SHP77 treated with DMSO at 0.1 percent for 48 hours (cell line): ENCODE data around the gene NCOA3.

Experiments used
- DNase-seq: peaks from one replicate; lab custom pipeline; 2025; lab: John Stamatoyannopoulos, UW

NCOA3 gene

DNA sequence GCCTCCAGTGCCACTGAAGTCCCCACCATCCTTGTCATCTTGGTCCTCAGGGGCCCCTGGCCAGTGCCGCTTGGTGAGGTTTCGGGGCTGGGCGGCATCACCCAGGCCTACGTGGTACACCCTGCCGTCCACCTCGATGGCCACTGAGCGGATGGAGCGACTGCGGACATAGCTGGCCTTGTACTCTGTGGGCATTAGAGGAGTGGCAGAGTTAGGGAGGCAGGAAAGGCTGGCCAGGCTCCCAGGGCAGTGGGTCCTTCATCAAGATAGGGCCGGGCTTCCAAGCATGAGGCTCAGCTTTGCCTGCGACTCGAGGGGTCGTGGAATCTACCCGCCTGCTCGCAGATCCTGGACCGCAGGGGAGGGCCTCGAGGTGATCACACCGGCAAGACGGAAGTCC lies 164.6 kb downstream of the NCOA3 start:
- DNase-seq, result no peak

DNA sequence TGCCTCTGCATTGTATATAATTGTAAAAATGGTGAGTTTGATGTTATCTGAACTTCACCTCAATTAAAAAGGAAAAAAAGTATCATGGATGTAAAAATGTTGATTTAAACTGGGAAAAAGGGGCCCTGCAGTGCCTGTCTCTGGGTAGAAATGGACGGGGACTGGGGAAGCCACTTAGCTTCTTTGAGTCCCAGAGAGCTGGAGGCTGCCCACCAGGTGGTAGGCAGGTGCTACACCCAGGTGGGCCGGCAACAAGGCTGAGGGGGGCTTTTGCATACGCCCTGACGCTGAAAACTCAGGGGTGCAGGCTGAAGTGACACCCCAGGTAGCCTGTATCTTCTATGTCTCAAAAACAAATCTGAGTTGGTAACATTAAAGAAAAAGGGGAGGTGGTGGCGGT lies 165.4 kb downstream of the NCOA3 start:
- DNase-seq, result no peak

DNA sequence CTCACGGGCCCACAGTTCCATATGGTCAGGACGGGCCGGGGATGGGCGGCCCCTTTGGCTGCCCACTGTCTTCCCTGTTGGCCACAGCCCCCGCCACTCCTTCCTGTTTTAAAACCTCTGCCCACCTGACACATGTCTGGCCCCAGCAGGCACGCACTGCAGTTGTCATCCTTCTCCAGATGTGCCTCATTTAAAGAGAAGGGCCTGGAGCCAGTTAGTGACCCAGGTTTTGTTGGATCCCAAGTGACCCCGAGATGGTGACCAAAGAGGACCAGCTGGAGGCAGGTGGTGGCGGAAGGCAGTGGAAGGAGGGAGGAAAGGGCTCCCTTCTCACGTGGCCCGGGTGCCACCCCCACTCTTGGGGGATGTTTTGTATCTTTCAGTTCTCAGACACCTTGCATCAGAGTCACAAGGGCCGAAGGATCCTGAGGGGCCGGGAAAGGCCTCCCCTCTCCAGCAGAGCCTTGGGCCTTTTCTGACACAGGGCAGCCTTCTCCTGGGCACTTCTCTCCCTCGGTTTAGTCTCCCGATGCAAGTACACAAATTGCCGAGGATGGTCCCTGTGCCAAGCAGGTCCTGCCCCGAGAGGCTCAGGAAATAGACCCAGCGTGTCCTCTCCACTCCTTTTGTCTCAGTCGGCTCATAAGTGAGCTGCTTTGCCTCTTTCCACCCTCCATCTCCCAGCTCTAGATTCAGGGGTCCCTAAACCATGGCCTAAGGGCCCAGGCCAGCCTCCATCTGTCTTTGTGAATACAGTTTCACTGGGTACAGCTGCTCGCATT lies 166.0 kb downstream of the NCOA3 start:
- no peak for DNase-seq

DNA sequence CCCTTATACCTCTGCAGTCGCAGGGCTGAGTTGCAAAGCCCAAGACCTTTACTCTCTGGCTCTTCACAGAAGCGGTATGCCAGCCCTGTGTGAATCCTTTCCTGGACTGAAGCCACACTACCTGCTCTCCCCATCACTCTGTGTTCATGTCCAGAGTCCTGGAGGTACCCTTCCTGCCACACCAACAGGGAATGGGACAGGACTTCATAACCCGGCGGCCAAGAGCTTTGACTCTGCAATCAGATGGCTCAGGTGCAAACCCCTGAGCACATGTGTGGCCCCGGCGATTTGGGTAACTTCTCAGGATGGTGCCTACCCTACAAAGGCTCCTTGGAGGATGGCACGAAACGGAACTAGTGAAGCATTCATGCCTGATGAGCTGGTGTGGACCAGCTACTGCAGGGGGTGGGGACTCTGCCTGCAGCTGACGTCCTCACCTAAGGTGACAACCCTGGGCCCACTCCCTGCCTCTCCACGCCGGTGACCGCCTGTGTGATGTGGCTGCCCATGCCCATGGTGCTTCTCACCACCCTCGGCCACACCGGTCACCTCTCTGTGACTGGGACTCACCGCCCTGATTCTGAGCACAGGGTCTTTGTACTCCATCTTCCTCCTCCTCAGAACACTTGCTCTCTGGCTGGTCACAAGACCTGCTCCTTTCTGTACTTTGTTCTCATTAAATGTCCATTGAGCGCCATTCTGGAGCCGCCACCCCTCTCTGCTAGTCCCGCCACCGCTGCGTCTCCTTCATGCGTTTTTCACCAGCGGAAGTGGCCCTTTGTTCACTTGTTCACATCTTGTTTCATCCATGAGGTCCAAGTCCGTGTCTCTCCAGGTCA lies 166.8 kb downstream of the NCOA3 start:
- no peak for DNase-seq

DNA sequence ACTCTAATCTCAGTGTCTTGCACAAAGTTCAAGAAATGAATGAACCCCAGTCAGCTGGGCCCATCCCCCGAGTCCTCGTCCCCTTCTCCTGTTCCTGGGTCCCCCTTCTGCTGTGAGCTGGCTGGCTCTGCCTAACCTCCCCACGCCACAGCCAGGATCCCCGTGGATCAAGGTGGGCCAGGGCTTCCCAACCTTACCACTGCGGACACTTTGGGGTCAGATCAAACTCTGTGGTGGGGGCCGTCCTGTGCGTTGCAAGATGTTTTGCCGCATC lies 167.4 kb downstream of the NCOA3 start:
- no peak for DNase-seq

DNA sequence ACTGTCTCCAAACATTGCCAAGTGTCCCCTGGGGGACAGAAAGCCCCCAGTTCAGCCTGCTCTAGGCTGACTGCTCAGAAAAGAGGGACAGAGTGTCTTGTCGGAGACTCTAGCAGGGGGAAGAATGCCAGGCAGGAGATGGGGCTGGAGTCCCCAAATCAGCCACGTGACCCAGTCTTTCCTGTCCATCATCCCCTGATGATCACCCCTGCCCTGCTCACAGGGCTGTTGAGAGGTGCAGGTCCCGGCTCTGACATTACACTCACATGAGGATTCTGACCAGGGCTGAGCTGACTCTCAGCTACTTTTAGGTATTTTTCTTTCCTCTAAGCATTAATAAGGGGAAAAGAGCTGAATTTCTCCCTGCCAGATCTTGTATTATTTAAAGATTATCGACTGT lies 167.8 kb downstream of the NCOA3 start:
- no peak for DNase-seq

DNA sequence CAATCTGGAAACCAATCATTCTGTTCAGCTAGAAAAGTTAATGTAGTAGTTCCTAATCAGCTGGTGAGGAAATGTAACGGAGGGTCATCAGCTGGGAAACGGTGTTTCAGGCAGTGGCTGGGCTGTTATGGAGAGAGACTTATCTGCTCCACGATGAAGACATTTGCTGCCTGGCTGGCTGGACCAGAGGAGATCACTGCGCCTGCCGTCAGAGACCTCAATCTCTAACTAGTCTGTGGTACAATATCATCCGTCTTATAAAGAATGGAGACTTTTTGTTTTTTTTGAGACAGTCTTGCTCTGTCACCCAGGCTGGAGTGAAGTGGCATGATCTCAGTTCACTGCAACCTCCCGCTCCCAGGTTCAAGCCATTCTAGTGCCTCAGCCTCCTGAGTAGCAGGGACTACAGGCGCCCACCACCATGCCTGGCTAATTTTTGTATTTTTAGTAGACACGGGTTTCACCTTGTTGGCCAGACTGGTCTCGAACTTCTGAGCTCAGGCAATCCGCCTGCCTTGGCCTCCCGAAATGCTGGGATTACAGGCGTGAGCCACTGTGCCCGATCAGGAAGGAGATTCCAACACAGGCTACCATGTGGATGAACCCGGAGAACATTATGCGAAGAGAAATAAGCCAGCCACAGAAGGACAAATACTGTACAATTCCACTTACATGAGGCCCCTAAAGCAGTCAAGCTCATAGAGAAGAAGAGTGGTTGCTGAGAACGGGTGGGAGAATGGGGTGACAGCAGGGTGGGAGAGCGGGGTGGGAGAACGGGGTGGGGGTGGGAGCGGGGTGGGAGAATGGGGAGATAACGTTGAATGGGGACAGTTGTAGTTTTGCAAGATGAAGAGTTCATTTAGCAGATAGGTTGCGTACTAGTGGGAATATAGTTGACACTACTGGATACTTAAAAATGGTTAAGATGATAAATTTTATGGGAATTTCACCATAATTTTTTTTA lies 168.5 kb downstream of the NCOA3 start:
- DNase-seq, result no peak

DNA sequence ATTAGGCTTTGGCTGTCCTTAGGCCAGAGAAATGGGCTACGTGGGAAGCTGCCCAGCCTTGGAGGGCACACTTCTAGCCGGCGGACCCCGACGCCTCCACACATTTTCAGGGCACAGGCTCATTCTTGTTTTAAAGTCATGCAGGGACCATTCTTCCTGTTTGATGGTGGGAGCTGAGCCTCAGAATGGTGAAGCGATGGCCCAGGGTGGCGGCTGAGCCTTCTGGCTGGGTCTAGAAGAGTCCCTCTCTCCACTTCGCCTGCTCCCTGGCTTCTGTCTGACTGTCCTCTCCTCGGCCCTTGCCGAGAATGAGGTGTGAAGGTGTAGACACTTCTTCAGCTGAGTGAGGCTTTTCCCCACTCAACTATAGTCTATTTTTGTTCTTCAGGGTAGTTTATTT lies 169.2 kb downstream of the NCOA3 start:
- DNase-seq, result no peak

DNA sequence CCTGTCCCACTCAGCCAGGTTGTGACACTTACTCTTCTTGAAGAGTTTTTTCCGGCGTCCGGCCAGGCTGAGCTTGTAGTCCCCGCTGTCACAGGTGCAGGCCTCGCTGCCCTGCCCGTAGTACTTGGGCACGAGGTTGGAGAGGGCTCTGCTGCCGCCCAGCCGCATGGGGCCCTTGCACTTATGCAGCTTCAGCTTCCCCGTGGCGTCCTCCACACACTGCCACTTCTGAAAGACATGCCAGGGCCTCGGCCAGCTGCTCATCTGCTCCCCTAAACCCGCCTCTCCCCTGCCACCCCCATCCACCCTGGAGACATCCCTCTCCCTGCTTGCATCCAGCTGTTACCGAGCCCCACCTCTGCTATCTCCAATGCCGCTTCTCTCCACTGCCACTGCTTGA lies 170.5 kb downstream of the NCOA3 start:
- no peak for DNase-seq

DNA sequence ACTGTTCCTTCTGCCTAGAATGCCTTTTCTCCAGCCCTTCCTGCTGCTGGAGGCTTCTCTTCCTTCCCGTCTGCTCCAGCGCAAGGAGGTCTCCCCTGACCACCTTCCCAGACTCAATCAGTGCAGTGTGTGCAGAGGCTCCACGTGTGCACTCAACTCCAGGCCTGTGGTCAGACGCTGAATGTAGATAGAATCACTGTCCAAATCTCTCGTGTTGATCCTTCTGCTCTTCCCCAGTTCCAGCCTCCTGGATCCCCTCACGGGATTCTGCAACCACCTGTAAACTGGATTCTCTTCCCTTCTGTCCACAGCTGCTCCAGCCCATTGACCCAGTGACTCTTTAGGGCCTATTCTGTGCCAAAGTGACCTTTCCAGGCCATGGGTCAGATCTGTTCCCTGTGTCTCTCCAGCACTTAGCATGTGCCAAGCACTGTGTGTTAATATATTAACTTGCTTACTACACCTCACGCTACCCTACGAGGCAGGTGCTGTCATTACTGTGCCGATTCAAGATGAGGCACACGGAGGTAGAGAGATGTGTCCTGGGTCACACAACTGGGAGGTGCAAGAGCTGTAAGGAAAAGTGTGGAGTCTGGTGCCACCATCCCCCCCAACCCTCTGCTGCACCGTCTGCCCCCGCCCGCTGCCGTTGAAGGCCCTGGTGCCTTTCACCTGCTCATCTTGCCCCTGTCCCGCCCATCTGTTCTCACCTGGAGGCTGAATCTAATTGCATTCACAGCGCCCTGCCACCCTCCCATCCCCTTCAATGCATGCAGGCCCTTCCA lies 171.4 kb downstream of the NCOA3 start:
- no peak for DNase-seq

DNA sequence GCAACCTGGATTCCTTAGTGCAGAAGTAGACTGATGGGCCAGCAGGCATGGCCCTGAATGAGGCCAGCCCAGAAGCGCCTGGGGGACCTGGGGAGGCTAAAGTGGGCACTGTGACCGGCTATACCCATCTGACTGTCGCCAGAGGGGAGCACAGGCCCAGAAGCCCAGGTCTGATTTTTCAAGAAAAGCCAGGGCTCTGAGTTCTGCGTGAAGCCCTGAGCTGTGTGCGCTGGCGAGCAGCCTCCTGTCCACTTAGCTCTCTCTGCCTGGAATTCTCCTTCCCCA lies 171.9 kb downstream of the NCOA3 start:
- DNase-seq, result no peak

DNA sequence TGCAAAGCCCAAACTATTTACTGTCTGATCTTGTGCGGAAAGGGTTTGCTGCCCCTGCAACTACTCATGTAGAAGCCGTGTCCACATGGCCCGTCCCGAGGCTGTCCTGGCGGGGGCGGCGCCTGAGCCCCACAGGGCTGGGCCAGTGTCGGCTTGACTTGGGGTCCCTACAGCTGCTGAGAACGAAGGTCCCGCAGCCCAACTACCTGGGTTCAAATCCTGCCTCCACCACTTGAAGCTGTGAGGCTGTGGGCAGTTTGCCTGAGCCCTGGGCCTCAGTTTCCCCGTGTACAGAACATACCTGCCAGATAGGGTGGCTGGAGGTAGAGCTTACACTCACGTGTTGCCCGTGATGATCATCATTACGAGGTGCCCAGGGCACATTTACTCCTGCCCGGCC lies 172.5 kb downstream of the NCOA3 start:
- no peak for DNase-seq

DNA sequence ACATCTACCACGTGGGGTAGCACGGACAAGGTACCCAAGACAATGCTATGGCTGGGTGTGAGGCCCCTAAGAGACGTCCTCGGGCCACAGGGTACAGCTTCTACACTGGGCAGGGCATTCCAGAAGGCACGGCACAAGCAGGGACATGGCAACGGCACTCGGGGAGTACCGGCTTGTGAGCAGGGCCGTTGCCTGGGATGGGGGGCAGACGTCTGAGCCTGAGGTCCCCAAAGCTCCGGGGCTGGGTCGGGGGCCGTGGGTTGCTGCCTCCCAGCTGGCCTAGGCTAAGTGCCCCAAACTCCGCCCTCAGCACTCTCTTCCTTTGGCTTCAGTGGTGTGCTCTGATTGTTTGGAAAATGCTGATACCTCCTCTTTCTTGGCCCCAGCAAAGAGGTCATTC lies 173.0 kb downstream of the NCOA3 start:
- DNase-seq, result no peak

DNA sequence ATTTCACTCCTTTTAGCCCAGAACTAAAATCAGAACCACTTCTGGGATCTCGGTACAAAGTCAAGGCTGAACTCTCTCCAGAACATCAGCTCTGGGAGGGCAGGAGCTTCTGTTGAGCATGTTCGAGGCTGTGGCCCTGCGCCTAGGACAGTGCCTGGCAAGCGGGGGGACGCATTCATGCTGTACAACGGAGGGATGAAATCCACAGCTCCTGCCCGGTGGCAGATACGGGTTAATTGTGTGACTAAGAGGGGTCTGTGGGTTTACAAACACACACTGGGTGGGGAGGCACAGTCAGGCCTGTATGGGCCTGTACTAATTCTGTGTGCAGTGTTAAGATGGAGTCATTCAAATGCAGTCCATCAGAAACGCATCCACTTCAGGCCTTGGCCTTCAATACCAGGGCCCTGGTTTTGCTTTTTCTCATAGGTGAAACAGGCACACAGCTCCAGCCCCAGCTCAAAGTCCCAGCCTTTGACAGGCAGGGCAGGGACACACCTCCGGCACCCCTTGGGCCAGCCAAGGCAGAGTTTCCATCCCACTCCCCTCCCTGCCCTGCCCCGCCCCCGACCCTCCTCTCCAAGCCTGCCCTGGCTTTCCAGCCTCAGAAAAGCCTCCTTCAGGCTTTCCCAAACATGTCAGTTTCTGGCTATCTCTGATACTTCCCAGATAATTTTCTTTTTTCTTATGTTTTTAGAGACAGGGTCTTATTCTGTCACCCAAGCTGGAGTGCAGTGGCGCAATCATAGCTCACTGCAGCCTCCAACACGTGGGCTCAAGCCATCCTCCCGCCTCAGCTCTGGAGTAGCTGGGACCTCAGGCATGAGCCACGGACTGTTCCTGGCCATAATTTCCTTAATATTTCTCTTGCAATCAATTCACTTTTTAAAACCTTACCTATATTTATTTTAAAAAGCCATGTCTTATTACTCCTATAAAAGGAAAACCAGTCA lies 173.8 kb downstream of the NCOA3 start:
- no peak for DNase-seq

DNA sequence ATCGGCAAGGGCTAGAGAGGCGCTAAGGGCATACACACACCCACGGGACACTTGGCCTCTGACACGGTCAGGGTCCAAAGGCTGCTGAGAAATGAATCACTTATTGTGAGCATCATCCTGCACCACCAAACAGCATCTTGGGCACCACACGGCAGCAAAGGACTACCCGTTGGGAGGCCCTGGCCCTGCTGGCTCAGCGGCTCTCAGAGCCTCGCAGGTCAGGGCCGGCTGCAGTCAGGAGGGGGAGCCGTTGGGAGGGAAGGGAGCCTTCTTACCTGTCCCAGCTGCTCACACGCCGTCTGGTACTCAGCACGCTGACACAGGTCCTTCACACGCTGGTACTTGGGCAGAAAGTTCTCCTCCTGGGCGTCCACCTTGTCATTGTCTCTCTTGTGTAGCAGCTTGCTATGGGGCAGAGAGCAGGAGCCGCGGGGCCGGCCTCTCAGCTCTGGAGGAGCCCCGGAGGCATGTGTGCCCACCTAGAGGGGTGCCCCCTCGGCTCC lies 174.6 kb downstream of the NCOA3 start:
- DNase-seq, result no peak

DNA sequence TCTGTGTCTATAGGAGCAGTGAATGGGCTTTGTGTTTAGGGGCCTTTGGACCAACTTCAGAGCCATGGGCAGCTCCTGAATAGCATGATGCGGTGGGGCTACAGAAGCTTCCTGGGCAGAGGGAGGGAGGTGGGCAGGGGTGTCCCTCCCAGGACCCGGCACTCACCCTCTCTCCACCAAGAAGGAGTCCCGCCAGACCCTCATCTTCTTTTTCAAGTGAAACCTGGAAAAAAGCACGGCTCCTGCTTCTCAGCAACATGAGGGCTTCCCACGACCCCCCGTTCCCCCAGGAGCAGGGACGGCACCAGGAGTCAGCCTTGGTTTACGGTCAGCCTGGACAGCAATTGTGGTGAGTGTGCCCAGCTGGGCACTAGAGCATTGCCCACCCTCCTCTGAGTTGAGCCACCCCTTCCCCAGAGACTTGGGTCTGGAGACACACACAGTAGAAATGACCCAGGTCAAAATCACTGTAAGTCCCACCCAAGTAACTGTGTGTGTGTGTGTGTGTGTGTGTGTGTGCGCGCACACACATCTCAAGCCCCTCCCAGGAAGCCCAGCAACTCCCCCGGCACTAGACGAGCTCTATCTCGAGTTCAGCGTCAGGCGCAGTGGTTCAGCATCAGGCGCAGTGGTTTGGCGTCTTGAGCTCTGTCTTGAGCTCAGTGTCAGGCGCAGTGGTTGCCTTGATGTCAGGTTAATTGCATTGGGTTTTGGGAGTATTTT lies 175.4 kb downstream of the NCOA3 start:
- DNase-seq, result no peak

DNA sequence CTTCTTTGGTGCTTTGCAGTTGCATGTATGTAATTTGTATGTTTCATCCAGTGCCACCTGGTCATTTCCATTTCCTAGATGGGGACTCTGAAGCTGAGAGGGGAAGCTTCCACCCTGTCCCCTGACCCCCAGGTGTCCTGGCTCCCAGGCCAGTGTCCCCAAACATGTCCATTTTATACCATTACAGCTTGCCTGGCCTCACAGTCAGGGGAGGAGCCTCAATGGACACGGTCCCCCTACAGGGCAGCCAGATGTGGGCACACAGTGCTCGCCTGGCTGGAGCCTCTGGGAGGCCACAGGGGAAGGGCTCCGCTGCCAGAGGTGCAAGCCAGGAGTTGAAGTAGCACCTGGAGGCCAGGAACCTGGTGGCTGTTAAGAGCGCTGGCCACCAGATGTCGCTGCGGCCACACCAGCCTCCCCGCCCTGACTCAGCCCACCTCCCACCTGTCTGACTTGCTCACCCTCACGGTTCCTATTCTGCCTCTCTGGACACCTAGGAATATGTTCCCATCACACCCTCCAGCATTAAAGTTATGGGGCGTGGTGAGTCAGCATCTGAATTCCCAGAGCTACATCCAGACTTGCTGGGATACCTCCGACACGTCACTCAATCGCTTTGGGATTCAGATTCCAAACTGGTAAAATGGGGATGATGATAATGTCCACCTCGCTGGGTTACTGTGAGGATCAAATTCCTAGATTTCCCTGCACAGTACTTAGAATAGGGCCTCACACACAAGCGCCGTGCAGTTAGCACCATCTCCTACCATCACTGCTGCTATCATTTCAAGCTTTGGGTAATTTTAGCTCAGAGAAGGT lies 176.2 kb downstream of the NCOA3 start:
- DNase-seq, result peak; percentile 2

DNA sequence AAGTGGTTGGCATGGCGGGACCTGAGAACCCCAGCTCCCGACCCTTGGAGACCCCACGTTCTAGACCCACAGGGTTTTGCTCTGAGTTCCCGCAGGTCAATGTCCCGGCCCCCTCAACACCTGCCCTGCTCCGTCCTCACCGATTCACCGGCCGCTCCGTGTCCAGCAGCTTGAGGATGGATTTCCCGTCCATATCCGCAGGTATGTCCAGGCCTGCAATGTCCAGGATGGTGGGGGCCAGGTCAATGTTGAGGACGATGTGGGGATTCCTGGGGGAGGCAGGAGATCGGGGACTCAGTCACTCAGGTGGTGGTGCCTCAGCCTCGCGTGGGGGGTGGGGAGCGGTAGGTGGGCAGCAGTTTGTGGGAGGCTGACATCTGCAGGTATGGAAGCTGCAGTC lies 176.8 kb downstream of the NCOA3 start:
- no peak for DNase-seq

DNA sequence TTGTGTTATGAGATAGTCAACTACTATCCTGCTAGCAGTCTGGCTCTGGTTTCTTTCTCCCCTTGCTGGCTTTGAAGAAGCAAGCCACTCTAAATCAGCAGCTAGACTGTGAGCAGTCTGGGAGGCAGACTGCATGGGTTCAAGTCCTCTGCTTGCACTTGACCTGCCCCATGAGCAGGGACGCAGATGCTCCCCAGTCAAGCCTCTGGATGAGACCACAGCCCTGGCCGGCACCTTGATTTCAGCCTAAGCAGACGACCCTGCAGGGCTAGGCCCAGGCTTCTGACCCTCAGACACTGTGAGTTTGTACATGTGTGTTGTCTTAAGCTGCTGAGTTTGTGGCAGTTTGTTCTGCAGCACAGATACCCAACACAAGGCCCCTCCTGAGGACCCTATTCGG lies 177.8 kb downstream of the NCOA3 start:
- no peak for DNase-seq
